Renal cortical epithelial cell (primary cell): Measurements from ENCODE around the gene ENTR1. TPM values are rescaled to one million over a fixed set of nuclear protein-coding genes. Genes with fewer than 3 reads are reported as not detected.
A peak's percentile ranks its signal among the peaks of the same experiment; 100 is the strongest.
"Not testable (repeated sequence)": the region's sequence is repeated elsewhere in the genome, so short reads cannot be mapped to it uniquely, and the experiment has no call there.

Source experiments
- DNase-seq: peaks from one replicate; pipeline ENCODE4 v3.0.0-alpha.2; 2011; ENCODE audit warnings: low read depth
- total RNA-seq: library from RNA; depleted of rRNA; stranded (reverse); fragments of >200 nt; gene quantifications from 2 replicates; pipeline ENCODE4 v1.2.3, GENCODE V29; 2014

The ENTR1 gene
- total RNA-seq, 1 donor from 2014 or later = 30.4 TPM

DNA sequence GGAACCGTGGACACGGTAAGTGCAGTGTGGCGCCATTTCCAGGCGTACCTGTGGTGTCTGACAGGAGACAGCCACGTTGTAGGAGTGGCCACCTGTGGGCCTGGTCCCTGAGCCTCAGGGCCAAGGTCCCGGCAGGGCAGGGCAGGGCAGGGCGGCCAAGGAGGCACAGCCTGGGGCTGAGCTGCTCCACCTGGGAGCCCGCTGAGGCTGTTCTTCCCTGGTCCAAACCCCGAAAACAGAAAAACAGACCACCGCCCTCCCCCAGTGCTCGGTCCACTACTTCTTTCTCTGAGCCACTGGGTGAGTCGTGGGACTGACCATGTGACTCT, 8.6 kb upstream of the ENTR1 start:
- DNase-seq = no peak

DNA sequence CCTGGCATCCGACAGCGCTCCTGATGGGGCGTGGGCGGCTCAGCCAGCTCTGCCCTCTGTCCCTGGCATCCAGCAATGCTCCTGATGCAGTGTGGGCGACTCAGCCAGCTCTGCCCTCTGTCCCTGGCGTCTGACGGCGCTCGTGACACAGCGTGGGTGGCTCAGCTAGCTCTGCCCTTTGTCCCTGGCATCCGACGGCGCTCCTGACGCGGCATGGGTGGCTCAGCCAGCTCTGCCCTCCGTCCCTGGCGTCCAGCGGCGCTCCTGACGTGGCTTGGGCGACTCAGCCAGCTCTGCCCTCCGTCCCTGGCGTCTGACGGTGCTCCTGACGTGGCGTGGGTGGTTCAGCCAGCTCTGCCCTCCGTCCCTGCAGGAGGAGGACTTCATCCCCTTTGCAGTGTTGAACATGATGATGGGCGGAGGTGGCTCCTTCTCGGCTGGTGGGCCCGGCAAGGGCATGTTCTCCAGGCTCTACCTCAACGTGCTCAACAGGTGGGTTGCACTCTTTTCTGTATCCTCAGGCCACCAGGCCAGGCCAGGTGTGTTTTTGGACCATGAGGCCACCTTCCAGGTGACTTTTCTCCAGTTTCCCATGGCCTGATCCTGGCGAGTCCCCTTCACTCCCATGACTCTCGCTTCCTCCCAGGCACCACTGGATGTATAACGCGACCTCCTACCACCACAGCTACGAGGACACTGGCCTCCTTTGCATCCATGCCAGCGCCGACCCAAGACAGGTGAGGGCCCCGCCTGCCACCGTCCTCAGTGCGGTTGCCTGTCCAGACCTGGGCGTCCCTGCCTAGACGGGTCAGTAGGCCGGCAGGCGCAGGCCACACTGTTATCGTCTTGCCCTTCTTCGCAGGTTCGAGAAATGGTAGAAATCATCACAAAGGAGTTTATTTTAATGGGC, 8.0 kb upstream of the ENTR1 start:
- no peak for DNase-seq

DNA sequence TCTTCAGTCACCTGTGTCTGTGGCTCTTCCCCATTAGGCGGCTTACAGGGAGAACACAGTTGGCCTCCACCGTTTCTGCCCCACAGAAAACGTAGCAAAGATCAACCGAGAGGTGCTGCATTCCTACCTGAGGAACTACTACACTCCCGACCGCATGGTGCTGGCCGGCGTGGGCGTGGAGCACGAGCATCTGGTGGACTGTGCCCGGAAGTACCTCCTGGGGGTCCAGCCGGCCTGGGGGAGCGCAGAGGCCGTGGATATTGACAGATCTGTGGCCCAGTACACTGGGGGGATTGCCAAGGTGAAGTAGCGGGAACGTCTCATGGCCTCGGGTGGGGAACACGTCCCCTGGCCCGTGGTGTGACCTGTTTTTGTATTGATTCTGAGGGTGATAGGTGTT, 6.5 kb upstream of the ENTR1 start:
- no peak for DNase-seq

DNA sequence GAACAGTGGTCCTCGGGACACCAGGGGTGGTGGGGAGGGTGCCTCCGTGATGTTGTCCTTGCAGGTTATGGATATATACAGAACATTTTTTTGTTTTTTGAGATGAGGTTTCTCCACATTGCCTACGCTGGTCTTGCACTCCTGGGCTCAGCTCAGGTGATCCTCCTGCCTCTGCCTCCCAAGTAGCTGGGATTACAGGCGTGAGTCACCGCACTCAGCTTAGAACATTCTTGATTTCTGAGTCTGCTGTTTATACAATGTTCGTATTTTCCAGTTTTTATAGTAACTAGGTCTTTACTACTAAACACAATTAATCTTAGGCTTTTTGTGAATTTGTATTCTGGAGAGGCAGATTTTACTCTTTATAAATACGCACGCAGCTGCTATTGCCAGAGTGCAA, 6.0 kb upstream of the ENTR1 start:
- no peak for DNase-seq

DNA sequence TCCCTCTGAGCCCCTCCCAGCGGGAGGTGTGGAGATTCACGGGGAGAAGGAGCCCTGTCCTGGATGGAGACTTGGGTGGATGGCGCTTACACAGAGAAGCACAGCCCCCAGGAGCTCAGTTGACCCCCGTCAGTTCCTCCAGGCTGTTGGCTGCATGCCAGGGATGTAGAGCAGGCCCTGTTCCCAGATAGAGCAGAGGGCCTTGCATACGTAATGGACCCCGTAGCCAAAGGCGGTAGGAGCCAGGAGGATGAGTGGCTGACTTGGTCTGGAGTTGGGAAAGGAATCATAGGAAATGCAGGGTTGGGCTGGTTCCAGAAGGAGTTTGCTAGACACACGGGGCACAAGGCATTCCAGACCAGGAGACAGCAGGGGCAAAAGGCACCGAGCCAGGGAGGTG, 2.5 kb upstream of the ENTR1 start:
- no peak for DNase-seq

DNA sequence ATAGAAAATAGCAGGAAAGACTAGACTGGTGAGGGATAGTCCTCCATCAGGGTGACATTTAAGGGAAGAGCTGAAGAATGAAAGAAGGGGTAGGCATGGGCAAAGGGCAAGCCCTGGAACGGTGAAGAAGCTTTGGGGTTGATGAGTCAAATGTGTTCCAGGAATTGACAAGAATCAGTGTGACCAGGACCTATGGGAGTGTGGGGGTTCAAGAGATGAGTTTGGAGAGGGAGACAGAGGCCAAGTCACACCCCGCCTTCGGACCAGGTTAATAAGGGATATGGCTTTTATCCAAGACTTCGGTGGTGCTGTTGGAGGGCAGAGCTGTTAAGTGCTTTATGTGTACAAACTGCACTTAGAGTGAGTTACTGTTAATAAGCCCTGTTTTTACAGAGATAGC, 964 bp upstream of the ENTR1 start:
- DNase-seq = no peak

DNA sequence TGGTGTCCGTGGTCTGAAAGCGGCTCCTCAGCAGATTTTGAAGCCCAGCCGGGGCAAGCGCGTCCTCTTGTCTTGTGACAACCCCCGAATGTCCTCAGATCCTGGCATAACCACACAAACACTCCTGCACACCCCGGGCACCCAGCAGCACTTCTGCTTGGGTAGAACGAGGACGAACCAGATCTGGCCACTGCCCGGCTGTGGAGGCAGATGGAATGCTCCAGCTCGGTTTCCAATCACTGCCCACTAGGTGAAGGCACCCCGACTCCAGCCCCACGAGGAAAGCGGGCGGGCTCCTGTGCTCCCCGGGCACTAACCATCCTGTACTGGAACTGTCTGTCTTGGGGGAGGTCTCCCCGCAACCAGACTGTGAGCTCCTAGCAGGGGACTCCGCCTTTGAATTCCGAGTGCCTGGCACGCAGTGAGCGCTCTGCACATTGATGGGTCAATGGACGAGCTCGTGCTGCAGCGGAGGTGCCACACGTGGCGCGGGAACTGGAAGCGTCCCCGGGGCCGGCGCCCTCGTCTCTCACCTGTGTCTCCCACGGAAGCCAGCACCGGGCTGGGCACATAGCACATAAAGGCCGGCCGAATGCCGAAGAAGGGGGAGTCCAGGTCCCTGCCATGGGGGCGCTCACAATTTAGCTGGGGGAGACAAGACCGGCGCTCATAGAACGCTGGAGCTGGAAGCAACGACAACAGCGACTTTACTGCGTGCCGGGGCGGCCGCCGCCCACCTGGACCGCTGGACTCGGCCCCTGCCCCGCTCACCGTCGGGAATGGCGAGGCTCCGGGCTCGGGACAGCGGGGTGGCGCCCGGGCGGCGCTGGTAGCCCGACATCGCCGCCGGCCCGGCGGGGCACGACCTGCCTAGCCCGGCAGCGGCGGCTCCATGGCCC, 608 bp downstream of the ENTR1 start:
- DNase-seq = peak; percentile 19

DNA sequence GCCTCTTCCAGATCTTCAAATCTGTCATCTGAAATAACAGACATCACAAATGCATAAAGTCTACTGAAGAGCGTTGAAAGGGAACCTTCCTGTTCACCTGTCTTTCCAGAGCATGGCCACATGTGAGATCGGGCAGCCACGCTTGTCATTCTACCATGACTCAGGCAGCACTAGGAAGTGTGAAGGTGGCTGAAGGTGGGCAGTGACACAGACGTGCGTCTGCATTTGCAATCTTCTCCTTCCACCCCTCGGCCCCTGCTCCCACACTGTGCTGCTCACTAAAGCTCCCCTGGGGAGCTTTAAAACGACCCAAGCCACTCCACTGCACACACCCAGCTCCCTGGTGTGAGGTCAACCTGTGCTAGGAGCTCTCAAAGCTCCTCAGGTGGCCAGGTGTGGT, 2.5 kb downstream of the ENTR1 start:
- DNase-seq = no peak

DNA sequence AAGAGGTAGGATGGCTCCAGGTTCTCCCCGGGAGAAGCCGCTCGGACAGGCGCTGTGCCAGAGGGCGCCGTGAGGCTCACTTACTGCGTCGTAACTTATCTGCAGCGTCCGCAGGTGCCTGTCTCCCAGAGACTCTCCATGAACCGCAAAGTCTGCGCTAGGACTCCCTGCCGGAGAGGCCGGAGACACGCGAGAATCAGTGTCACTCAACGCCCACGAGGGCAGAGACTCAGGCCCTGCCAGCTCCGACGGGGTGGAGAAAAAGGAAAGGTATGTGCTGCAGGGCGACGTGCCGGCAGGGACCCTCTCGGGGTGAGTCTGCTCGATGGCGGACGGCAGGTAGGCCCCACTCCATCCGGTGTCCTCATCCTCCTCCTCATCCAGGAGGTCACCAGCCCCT, 3.4 kb downstream of the ENTR1 start:
- DNase-seq = not testable (repeated sequence)

DNA sequence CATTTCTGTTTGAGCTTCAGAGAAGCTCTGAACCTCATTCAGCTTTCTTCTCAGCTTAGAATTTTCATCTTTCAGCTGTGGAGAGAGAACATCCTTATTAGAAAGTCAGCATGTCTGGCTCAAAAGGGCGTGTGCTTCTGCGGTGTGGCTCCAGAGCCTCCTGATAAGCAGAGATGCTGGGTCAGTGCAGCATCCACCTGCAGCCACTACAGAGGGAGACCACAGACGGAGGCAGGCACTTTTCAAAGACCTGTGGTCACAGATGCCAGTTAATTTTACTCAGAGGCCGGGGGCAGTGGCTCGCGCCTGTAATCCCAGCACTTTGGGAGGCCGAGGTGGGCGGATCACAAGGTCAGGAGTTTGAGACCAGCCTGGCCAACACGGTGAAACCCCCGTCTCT, 4.5 kb downstream of the ENTR1 start:
- not testable (repeated sequence) for DNase-seq

DNA sequence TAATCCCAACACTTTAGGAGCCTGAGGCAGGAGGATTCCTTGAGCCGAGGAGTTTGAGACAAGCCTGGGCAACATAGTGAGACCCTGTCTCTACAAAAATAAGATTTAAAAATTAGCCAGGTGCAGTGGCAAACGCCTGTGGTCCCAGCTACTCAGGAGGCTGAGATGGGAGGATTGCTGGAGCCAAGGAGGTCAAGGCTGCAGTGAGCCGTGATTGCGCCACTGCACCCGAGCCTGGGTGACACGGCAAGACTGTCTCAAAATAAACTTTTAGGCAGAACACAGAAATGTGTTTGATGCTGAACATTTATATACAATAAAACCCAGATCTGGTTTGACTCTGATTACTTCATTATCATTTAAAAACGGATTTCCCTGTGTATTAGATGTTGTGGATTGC, 4.9 kb downstream of the ENTR1 start:
- no peak for DNase-seq

DNA sequence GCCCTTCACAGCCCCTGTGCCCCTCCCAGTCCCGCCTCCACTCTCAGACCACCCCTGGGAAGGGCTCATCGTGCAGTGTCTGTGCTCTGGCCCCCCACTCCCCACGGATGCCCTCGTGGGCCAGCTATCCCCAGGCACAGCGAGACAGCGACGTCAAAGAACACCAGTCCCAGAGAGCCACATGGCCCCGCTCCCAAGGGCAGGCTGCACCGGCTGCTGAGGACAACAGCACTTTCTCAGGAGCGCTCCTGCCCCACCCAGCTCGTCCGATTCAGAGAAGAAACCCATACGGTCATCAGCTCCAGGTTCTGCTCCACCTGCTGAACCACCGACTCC, 5.6 kb downstream of the ENTR1 start:
- no peak for DNase-seq

DNA sequence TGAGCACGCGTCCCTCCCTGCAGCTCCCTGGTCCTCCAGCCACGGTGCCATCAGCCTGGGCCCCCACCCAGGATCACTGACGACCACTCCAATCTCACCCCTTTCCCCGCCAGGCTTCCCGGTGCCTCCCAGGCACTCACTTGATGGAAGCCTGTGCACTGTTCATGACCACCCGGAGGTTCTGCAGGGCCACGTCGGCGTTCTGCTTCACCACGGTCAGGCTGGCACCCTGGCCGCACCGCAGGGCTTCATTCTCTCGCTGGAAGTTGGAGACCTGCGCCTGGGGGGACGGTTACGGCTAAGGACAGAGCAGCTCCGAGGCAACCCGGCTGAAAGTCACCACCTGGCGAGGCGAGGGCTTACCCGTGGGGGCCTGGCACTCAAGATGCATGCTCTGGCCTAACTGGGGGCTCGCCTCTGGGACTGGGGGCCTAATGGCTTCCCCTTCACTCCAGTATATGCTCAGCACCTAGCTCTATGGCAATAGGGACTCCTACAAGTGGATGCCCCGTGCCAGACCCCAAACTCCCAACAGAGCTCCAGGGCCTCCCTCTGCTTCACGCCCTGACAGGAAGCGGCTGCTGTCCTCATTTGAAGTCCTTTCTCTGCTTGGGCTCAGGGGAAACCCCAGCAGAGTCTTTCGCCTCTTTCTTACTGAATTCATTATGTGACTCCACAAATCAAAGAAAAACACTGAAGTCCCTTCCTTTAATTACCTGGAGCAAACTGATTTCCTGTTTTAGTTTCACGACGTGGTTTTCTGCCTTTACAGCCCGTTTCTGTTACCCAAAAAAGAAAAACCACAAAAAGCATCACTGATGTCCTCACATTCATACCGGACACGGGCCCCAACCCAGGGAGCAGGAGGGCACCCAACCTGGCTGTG, 6.3 kb downstream of the ENTR1 start:
- DNase-seq = no peak

DNA sequence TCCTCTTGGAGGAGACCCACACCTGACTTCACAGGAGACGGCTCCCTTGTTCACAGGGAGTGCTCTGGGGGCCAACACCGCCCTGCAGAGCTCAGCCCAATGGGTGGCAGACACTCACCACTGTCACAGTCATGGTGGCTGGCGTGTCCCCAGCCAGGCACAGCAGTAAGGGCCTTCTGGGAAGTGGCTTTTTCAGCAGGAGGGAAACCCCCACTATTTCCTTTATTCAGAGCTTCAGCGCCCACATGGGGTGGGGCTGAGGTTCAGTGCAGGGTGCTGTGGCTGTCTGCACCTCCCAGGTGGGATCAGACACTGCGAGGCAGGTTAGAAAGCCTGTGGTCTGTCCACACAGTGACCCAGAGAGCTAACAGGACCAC, 6.9 kb downstream of the ENTR1 start:
- no peak for DNase-seq

DNA sequence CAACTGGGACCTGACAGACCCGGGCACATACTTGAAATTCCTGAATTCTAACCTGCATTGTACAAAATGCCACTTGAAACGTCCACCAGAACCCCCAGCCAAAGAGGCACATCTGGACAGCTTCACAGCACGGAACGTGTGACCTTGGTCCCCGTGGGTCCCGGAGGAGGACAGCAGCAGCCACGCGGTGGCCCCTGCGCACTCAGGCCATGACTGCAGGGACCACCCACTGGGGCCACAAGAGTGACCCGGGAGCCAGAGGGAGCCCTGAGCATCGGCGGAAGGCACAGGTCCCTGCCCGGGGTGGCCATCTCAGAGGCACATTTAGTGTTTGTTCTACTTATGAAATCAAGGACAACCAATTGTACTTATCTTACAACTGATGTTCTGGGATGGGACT, 8.3 kb downstream of the ENTR1 start:
- no peak for DNase-seq

DNA sequence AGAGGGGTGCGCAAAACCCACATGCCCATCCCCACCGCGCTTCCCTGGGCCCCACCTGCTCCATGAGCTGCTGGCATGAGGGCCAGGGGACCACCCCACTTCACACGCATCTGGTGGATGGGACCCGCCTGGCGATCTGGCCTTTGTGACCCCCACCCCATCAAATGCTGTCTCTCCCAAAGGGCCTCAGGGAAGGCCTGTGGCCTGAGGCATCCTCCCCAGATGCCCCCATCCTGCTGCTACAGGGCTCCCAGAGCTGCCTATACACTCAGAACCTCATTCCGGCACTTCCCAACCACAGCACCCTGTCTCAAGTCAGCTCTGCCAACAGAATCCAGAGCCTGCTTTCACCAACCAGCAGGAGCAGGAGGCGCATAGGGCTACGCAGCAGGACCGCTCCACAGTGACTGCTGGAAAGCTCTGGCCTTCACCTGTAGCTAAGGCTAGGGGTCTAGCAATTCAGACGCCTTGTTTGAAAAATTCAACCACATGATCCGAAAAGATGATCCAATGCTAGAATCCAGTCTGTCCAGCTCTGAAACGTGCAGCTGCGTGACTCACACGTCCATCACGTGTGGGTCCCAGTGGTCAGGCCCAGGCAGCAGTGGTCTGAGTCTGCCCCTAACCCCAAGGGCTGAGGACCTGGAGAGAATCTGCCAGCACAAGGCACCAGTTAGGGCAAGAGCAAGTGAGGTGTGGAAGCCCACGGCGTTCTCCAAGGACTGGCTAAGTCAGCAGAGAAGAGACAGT, 9.1 kb downstream of the ENTR1 start:
- DNase-seq = no peak

DNA sequence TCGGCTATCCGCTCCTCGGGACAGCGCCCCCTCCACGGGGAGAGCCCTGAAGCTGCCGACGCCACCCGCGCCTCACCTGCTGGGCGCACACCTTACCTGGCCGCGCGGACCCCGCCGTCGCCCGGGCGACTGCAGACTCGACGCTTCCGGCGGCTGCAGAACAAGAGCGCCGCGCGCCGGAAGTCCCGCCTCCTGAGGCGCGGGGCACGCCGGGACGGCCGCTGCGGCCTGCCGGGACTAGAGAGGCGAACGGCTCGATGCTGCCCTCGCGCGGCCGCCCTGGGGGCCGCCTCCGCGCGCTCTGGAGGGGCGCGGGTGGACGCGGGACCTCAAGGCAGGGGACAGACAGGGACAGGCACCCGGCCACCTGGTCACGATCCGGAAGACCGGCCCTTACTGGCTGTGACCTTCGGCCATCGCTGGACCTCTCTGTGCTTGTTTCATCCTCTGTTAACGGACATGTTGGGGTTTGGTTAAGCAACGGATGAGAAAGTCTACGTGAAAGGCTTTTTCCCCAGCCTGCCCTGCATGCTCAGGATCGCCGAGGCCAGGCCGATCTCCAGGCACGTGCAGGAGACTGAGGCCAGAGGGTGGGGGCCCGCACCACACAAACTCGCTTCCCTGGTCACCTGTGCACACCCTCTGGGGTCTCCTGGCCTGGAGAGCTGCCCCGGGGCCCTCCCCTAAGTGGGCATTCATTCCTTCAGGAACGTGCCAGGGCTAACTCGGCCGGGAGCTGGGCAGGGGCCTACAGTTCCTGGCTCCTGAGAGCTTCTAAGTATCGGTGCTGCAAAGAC, 10.2 kb downstream of the ENTR1 start, which contains the start of gene SNAPC4:
TSS of gene SNAPC4 (minus strand) at position 133 of the 797 bp plus-strand sequence. CDS start 1,742 bp downstream, outside the sequence.
- DNase-seq = peak; percentile 59

DNA sequence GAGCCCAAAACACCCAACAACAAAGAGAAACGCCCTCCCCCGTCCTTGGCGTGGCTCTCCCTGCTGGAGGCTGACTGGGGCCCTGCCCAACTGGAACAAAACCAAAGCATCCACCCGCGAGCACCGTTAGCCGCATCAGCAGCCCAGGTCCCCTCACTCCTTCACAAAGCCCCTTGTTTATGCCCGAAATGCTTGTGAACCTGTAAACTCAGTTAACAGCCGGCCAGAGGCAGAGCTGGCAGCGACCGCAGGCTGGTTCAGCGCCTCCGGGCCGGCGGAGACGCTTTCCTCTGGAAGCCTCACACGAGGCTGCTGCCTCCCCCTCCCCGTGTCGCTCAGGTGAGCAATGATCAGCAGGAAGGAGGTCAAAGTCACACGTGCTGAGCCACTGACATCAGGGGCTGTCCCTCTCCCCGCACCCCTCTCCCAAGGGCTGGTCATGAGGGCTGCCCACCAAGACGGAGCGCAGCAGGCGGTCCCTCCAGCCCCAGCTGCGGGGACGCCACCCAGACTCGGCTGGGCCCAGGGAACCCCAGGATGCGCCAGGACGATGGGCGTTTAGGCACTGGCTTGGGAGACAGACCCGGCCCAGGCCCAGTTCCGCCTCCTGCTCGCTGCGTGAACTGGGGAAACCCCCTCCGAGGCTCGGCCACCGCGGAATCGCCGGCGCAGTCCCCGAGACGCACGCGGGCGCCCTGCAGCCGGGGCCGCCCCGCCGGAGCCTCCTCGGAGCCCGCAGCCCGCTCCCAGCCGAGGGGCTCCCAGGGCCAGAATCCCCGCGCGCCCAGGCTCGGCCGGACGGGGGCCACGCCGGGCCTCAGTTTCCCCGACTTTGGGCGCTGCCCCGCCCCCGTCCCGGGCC, 11.0 kb downstream of the ENTR1 start:
- DNase-seq = no peak

DNA sequence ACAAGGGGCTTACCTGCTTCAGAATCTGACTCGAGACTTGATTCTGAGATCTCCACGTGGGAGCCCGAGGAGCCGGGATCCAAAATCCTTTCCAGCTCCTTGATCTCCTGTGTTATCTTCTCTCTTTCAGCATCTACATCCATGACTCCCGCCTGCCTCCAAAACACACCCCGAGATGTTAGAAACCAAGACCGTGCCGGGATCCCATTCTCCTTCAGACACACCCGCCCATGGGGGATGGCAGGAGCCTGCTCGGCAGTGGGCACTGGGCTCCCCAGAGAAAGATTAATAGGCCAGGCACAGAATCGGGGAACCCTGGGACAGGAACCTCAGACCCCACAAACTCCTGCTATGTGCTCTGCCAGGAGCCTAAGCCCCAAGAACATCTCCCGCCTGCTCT, 12.1 kb downstream of the ENTR1 start:
- no peak for DNase-seq

DNA sequence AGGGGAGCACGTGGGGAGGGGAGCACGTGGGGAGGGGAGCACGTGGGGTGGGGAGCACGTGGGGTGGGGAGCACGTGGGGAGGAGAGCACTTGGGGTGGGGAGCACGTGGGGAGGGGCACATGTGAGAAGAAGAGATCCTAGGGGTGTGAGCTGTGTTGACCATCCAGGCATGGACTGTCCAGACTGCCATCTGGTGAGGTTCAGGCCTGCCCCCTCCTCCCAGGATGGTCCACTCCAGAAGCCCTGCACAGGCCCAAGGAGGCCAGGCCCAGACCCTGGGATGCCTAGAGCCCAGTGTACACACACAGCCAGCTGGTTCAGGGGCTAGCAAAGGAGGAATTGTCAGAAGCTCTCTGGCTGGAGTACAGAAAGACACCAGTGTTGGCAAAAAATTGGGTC, 12.8 kb downstream of the ENTR1 start:
- DNase-seq = no peak
